NAMALWA (cell line): Measurements from ENCODE around the gene ZFP57.

Experiments used
- DNase-seq: peaks from one replicate; pipeline ENCODE4 v3.0.0-alpha.2; 2015; ENCODE audit warnings: low spot score

Gene ZFP57

GRCh38 chr6:29655658-29656057, 25.3 kb downstream of the ZFP57 start:
- DNase-seq, result no peak

- DNase-seq, result peak; percentile 81
Measured at GRCh38 chr6:29653452-29654038, 27.4 kb downstream of the ZFP57 start.

- no peak for DNase-seq
Measured at GRCh38 chr6:29652198-29652584, 28.8 kb downstream of the ZFP57 start.

- DNase-seq, result peak; percentile 77
Measured at GRCh38 chr6:29651413-29652197, 29.3 kb downstream of the ZFP57 start.

GRCh38 chr6:29649701-29650673, 31.0 kb downstream of the ZFP57 start:
- DNase-seq, result peak; percentile 99

- peak; percentile 51 for DNase-seq
Measured at GRCh38 chr6:29647927-29648642, 32.9 kb downstream of the ZFP57 start.

- DNase-seq, result no peak
Measured at GRCh38 chr6:29641430-29642148, 39.4 kb downstream of the ZFP57 start.

GRCh38 chr6:29637247-29637646, 43.7 kb downstream of the ZFP57 start:
- DNase-seq, result no peak

- DNase-seq, result peak; percentile 36
Measured at GRCh38 chr6:29633534-29633905, 47.4 kb downstream of the ZFP57 start.

- peak; percentile 74 for DNase-seq
Measured at GRCh38 chr6:29632789-29633533, 48.0 kb downstream of the ZFP57 start, which contains the start of gene GABBR1. Gene GABBR1 (minus strand): TSS chr6:29633183. CDS start chr6:29632385, 798 bp downstream.

GRCh38 chr6:29631860-29632731, 48.9 kb downstream of the ZFP57 start:
- peak; percentile 79 for DNase-seq

GRCh38 chr6:29631209-29631810, 49.6 kb downstream of the ZFP57 start:
- DNase-seq, result no peak

GRCh38 chr6:29630315-29630714, 50.6 kb downstream of the ZFP57 start:
- no peak for DNase-seq

GRCh38 chr6:29629571-29629970, 51.4 kb downstream of the ZFP57 start:
- no peak for DNase-seq

GRCh38 chr6:29628419-29629281, 52.3 kb downstream of the ZFP57 start:
- DNase-seq, result peak; percentile 71

- DNase-seq, result peak; percentile 58
Measured at GRCh38 chr6:29627755-29628418, 53.1 kb downstream of the ZFP57 start.
